Measurements from ENCODE around the gene ZNF33A.
"Not testable (repeated sequence)": the region's sequence is repeated elsewhere in the genome, so short reads cannot be mapped to it uniquely, and the experiment has no call there.

ZNF33A gene

GRCh38 chr10:38010119-38010903, at the start of gene ZNF33A:
Gene ZNF33A (plus strand): TSS chr10:38010675. CDS start chr10:38012342, 1,667 bp downstream.
- Histone ChIP-seq H3K4me3 (peak within 1 kb of the TSS; percentile 50 to 79 (median 72)), H3K27ac (peak within 1 kb of the TSS; percentile 79 to 100 (median 99))

- H3K27ac ChIP-seq = no peak overlapping the region
- no peak overlapping the region for H3K4me3 ChIP-seq
Observed at GRCh38 chr10:37965006-37965405, 45.5 kb upstream of the ZNF33A start.

GRCh38 chr10:37972396-37972795, 38.1 kb upstream of the ZNF33A start:
- Histone ChIP-seq H3K4me3 (no peak overlapping the region), H3K27ac (no peak overlapping the region)

- peak overlapping the region; percentile 64 to 97 (median 89) for H3K4me3 ChIP-seq
- peak overlapping the region in 20 of 21 experiments; percentile 90 to 99 (median 97) for H3K27ac ChIP-seq
Observed at GRCh38 chr10:37975401-37975991, 35.0 kb upstream of the ZNF33A start.

- peak within 1 kb of the TSS; percentile 90 to 99 (median 97) for H3K27ac ChIP-seq
- peak within 1 kb of the TSS; percentile 64 to 97 (median 89) for H3K4me3 ChIP-seq
Observed at GRCh38 chr10:37976091-37976879, 34.2 kb upstream of the ZNF33A start, which contains the start of gene ZNF25. Gene ZNF25 (minus strand): TSS chr10:37976647. CDS start chr10:37971722, 4,925 bp downstream.

- H3K27ac ChIP-seq = peak overlapping the region in 18 of 21 experiments; percentile 90 to 99 (median 98)
- H3K4me3 ChIP-seq = peak overlapping the region; percentile 64 to 97 (median 89)
Observed at GRCh38 chr10:37976880-37977203, 33.6 kb upstream of the ZNF33A start.

GRCh38 chr10:37991655-37992054, 18.8 kb upstream of the ZNF33A start:
- H3K27ac ChIP-seq = no peak overlapping the region

GRCh38 chr10:37992083-37992482, 18.4 kb upstream of the ZNF33A start:
- no peak overlapping the region for H3K4me3 ChIP-seq
- no peak overlapping the region for H3K27ac ChIP-seq

More at GRCh38 chr10:37991655-37992054, 18.8 kb upstream of the ZNF33A start:
- H3K4me3 ChIP-seq = no peak overlapping the region

GRCh38 chr10:37998920-37999319, 11.6 kb upstream of the ZNF33A start:
- H3K27ac ChIP-seq, H3K4me3 ChIP-seq: not testable (repeated sequence)

GRCh38 chr10:38000474-38000873, 10.0 kb upstream of the ZNF33A start:
- not testable (repeated sequence) for H3K27ac ChIP-seq, H3K4me3 ChIP-seq

GRCh38 chr10:38003026-38003425, 7.4 kb upstream of the ZNF33A start:
- no peak overlapping the region for H3K27ac ChIP-seq
- no peak overlapping the region for H3K4me3 ChIP-seq

GRCh38 chr10:38003588-38003987, 6.9 kb upstream of the ZNF33A start:
- H3K4me3 ChIP-seq = no peak overlapping the region
- H3K27ac ChIP-seq = no peak overlapping the region

GRCh38 chr10:38007551-38007950, 2.9 kb upstream of the ZNF33A start:
- no peak overlapping the region for H3K4me3 ChIP-seq
- no peak overlapping the region for H3K27ac ChIP-seq

GRCh38 chr10:38007991-38008390, 2.5 kb upstream of the ZNF33A start:
- no peak overlapping the region for H3K4me3 ChIP-seq
- no peak overlapping the region for H3K27ac ChIP-seq

GRCh38 chr10:38016354-38016753, 5.9 kb downstream of the ZNF33A start:
- Histone ChIP-seq H3K27ac (no peak overlapping the region), H3K4me3 (no peak overlapping the region)

- H3K4me3 ChIP-seq, H3K27ac ChIP-seq: not testable (repeated sequence)
Observed at GRCh38 chr10:38019124-38019523, 8.6 kb downstream of the ZNF33A start.

- H3K27ac ChIP-seq = no peak overlapping the region
Observed at GRCh38 chr10:38025283-38025682, 14.8 kb downstream of the ZNF33A start.

GRCh38 chr10:38027986-38028385, 17.5 kb downstream of the ZNF33A start:
- Histone ChIP-seq H3K27ac (no peak overlapping the region), H3K4me3 (no peak overlapping the region)

More at GRCh38 chr10:38025283-38025682, 14.8 kb downstream of the ZNF33A start:
- no peak overlapping the region for H3K4me3 ChIP-seq

GRCh38 chr10:38032886-38033285, 22.4 kb downstream of the ZNF33A start:
- H3K4me3 ChIP-seq = no peak overlapping the region
- H3K27ac ChIP-seq = peak overlapping the region in 2 of 21 experiments; percentile 17
